ENCODE measurements around the gene IL17RC.
"Not testable (repeated sequence)": the region's sequence is repeated elsewhere in the genome, so short reads cannot be mapped to it uniquely, and the experiment has no call there.

Gene IL17RC

GRCh38 chr3:9916734-9917680 is at the start of gene IL17RC:
Gene IL17RC, plus strand, starts transcription at chr3:9917098. Its CDS starts 218 bp downstream, at chr3:9917316.
- DNase-seq, result peak; percentile 69

GRCh38 chr3:9867106-9867505 is 49.8 kb upstream of the IL17RC start:
- DNase-seq, result no peak

GRCh38 chr3:9869955-9870354 is 46.9 kb upstream of the IL17RC start:
- DNase-seq, result no peak

GRCh38 chr3:9870978-9871377 is 45.9 kb upstream of the IL17RC start:
- DNase-seq, result no peak

GRCh38 chr3:9872067-9872466 is 44.8 kb upstream of the IL17RC start:
- not testable (repeated sequence) for DNase-seq

GRCh38 chr3:9875448-9875847 is 41.5 kb upstream of the IL17RC start:
- DNase-seq, result no peak

GRCh38 chr3:9876255-9876654 is 40.6 kb upstream of the IL17RC start:
- not testable (repeated sequence) for DNase-seq

GRCh38 chr3:9876991-9877390 is 39.9 kb upstream of the IL17RC start:
- DNase-seq, result no peak

GRCh38 chr3:9878700-9879099 is 38.2 kb upstream of the IL17RC start:
- no peak for DNase-seq

GRCh38 chr3:9879830-9880549 is 36.9 kb upstream of the IL17RC start, which contains the start of gene CIDEC:
Gene CIDEC, minus strand, starts transcription at chr3:9880253. Its CDS starts 1,767 bp downstream, at chr3:9878486.
- DNase-seq, result no peak

GRCh38 chr3:9881441-9881840 is 35.5 kb upstream of the IL17RC start:
- DNase-seq, result no peak

- no peak for DNase-seq
Observed at GRCh38 chr3:9883706-9884554, 33.0 kb upstream of the IL17RC start.

- no peak for DNase-seq
Observed at GRCh38 chr3:9884555-9885165, 32.2 kb upstream of the IL17RC start.

GRCh38 chr3:9886328-9886727 is 30.6 kb upstream of the IL17RC start:
- DNase-seq, result no peak

- no peak for DNase-seq
Observed at GRCh38 chr3:9887480-9887879, 29.4 kb upstream of the IL17RC start.

GRCh38 chr3:9888540-9888939 is 28.4 kb upstream of the IL17RC start:
- DNase-seq, result no peak

GRCh38 chr3:9889405-9889804 is 27.5 kb upstream of the IL17RC start:
- no peak for DNase-seq

GRCh38 chr3:9890249-9891071 is 26.4 kb upstream of the IL17RC start, which contains the start of gene JAGN1:
Gene JAGN1, plus strand, starts transcription at chr3:9890610. Its CDS starts 113 bp downstream, at chr3:9890723.
- peak; percentile 47 for DNase-seq

GRCh38 chr3:9891072-9891622 is 25.8 kb upstream of the IL17RC start:
- no peak for DNase-seq

- DNase-seq, result no peak
Observed at GRCh38 chr3:9893739-9894138, 23.2 kb upstream of the IL17RC start.

GRCh38 chr3:9895715-9896114 is 21.2 kb upstream of the IL17RC start:
- DNase-seq, result not testable (repeated sequence)
